HG03108 (cell line): ENCODE measurements around the gene PLEKHA7.
"Not testable (repeated sequence)": the region's sequence is repeated elsewhere in the genome, so short reads cannot be mapped to it uniquely, and the experiment has no call there.

Experiments
- ATAC-seq: cut with Tn5 transposase; IDR thresholded peaks from one replicate; pipeline ENCODE4 v1.9.1; 2021; ENCODE audit warnings: moderate library complexity; ENCODE audit not compliant: unreplicated experiment

Gene PLEKHA7

GRCh38 chr11:16977136-16977993, 36.8 kb downstream of the PLEKHA7 start:
- no peak for ATAC-seq

GRCh38 chr11:16976379-16976778, 37.8 kb downstream of the PLEKHA7 start:
- ATAC-seq: no peak

- ATAC-seq: no peak
Measured at GRCh38 chr11:16975906-16976305, 38.3 kb downstream of the PLEKHA7 start.

GRCh38 chr11:16973338-16973964, 40.8 kb downstream of the PLEKHA7 start:
- ATAC-seq: no peak

- no peak for ATAC-seq
Measured at GRCh38 chr11:16969010-16969999, 44.9 kb downstream of the PLEKHA7 start.

- no peak for ATAC-seq
Measured at GRCh38 chr11:16968196-16968595, 46.0 kb downstream of the PLEKHA7 start.

GRCh38 chr11:16966930-16967671, 47.1 kb downstream of the PLEKHA7 start:
- no peak for ATAC-seq

GRCh38 chr11:16964501-16964900, 49.7 kb downstream of the PLEKHA7 start:
- ATAC-seq: no peak

- no peak for ATAC-seq
Measured at GRCh38 chr11:16963316-16963876, 50.8 kb downstream of the PLEKHA7 start.

GRCh38 chr11:16962589-16962988, 51.6 kb downstream of the PLEKHA7 start:
- ATAC-seq: not testable (repeated sequence)

GRCh38 chr11:16962146-16962545, 52.1 kb downstream of the PLEKHA7 start:
- ATAC-seq: no peak

- ATAC-seq: no peak
Measured at GRCh38 chr11:16960250-16960649, 54.0 kb downstream of the PLEKHA7 start.

- no peak for ATAC-seq
Measured at GRCh38 chr11:16959602-16960001, 54.6 kb downstream of the PLEKHA7 start.

- ATAC-seq: no peak
Measured at GRCh38 chr11:16958833-16959232, 55.4 kb downstream of the PLEKHA7 start.

- ATAC-seq: no peak
Measured at GRCh38 chr11:16956538-16957153, 57.6 kb downstream of the PLEKHA7 start.

GRCh38 chr11:16953663-16954062, 60.6 kb downstream of the PLEKHA7 start:
- ATAC-seq: no peak

GRCh38 chr11:16946477-16947282, 67.5 kb downstream of the PLEKHA7 start:
- peak; percentile 55 for ATAC-seq

- peak; percentile 80 for ATAC-seq
Measured at GRCh38 chr11:16945671-16946469, 68.3 kb downstream of the PLEKHA7 start.
